ENCODE data around the gene SCN11A. TPM values are rescaled to one million over a fixed set of nuclear protein-coding genes. Genes with fewer than 3 reads are reported as not detected.

The SCN11A gene
- total RNA-seq, 4 donors from 2014 or later, result 0.12 to 1.8 TPM; not detected in 2

- Histone ChIP-seq H3K27ac (no peak overlapping the region), H3K4me1 (peaks cover 5 to 9% of the 10 kb centered on the region in 2 donors), H3K4me3 (no peak overlapping the region), H3K36me3 (no peaks in the 10 kb centered on the region), H3K9me3 (no peaks in the 10 kb centered on the region), H3K27me3 (no peaks in the 10 kb centered on the region)
- TF ChIP-seq POLR2A (IDR thresholded peaks at IDR 0.05), result no peak
- TF ChIP-seq CTCF (IDR thresholded peaks at IDR 0.05), result no peak
- no peak for DNase-seq
- intact Hi-C loops (cut with DNase I; ENCODE audit: low total_unique reads), result no loop called here
These were observed 4.4 kb upstream of the SCN11A start for GRCh38 chr3:39056151-39056550.

- no peaks in the 10 kb centered on the region for H3K27me3 ChIP-seq
- peaks cover 0 to 9% of the 10 kb centered on the region in 2 donors for H3K4me1 ChIP-seq
- no peaks in the 10 kb centered on the region for H3K36me3 ChIP-seq
- H3K27ac ChIP-seq, result no peak overlapping the region
- intact Hi-C loops (cut with DNase I; ENCODE audit: low total_unique reads), result no loop called here
- TF ChIP-seq POLR2A (IDR thresholded peaks at IDR 0.05) (no peak), CTCF (IDR thresholded peaks at IDR 0.05) (no peak)
- H3K9me3 ChIP-seq, result no peaks in the 10 kb centered on the region
- H3K4me3 ChIP-seq, result no peak overlapping the region
- DNase-seq, result no peak
These were observed 2.0 kb upstream of the SCN11A start for GRCh38 chr3:39053696-39054095.

- TF ChIP-seq POLR2A (IDR thresholded peaks at IDR 0.05) (no peak), CTCF (IDR thresholded peaks at IDR 0.05) (no peak)
- H3K27ac ChIP-seq, result peak overlapping the region; percentile 88 to 94
- intact Hi-C loops (cut with DNase I; ENCODE audit: low total_unique reads), result no loop called here
These were observed 839 bp upstream of the SCN11A start for GRCh38 chr3:39052583-39052982.

GRCh38 chr3:39050029-39050428, 1.7 kb downstream of the SCN11A start:
- Histone ChIP-seq H3K9me3 (no peaks in the 10 kb centered on the region), H3K27ac (no peak overlapping the region), H3K4me1 (peaks cover 0 to 9% of the 10 kb centered on the region in 2 donors), H3K4me3 (no peak overlapping the region), H3K36me3 (no peaks in the 10 kb centered on the region), H3K27me3 (no peaks in the 10 kb centered on the region)
- TF ChIP-seq CTCF (IDR thresholded peaks at IDR 0.05) (no peak), POLR2A (IDR thresholded peaks at IDR 0.05) (no peak)
- intact Hi-C loops (cut with DNase I; ENCODE audit: low total_unique reads), result no loop called here
- no peak for DNase-seq

More at GRCh38 chr3:39052583-39052982, 839 bp upstream of the SCN11A start:
- H3K4me3 ChIP-seq, result peak overlapping the region; percentile 75 to 90
- no peak for DNase-seq
- H3K36me3 ChIP-seq, result no peaks in the 10 kb centered on the region
- peaks cover 0 to 9% of the 10 kb centered on the region in 2 donors for H3K4me1 ChIP-seq
- no peaks in the 10 kb centered on the region for H3K9me3 ChIP-seq
- no peaks in the 10 kb centered on the region for H3K27me3 ChIP-seq

GRCh38 chr3:39038165-39038564, 13.6 kb downstream of the SCN11A start:
- no peak for TF ChIP-seq CTCF (IDR thresholded peaks at IDR 0.05)
- TF ChIP-seq POLR2A (IDR thresholded peaks at IDR 0.05), result no peak
- intact Hi-C loops (cut with DNase I; ENCODE audit: low total_unique reads), result no loop called here
- no peak overlapping the region for H3K4me3 ChIP-seq
- no peaks in the 10 kb centered on the region for H3K36me3 ChIP-seq
- H3K27ac ChIP-seq, result no peak overlapping the region
- H3K4me1 ChIP-seq, result no peaks in the 10 kb centered on the region
- no peak for DNase-seq
- no peaks in the 10 kb centered on the region for H3K27me3 ChIP-seq
- peaks cover 0 to 6% of the 10 kb centered on the region in 2 donors for H3K9me3 ChIP-seq

Measured in uterus (tissue), 4 donors.